Upper lobe of left lung (tissue), 6 donors: ENCODE data around the gene TSSK2. TPM values are rescaled to one million over a fixed set of nuclear protein-coding genes. Genes with fewer than 3 reads are reported as not detected.

Experiments used
- ATAC-seq, 2 donors: fragments of 200-7000 bp; cut with Tn5 transposase; one replicate each; pipeline ENCODE4 v1.9.1; 2022; ENCODE audit warnings: mild to moderate bottlenecking in 2 of 2, moderate library complexity in 2 of 2; ENCODE audit not compliant: low FRiP score in 2 of 2
- DNase-seq, 2 donors: peaks; one replicate each; pipeline ENCODE4 v3.0.0-alpha.2; 2019 to 2020
- H3K27ac ChIP-seq, 4 donors: fragments of 200-600 bp; sonication (generic); one replicate each; pipeline ENCODE4 v1.5.1; 2016 to 2019
- H3K27me3 ChIP-seq, 4 donors: fragments of 200-600 bp; sonication (generic); one replicate each; pipeline ENCODE4 v1.5.1; 2017 to 2019
- H3K36me3 ChIP-seq, 4 donors: fragments of 200-600 bp; sonication (generic); one replicate each; pipeline ENCODE4 v1.5.1; 2016 to 2019
- H3K4me1 ChIP-seq, 4 donors: fragments of 200-600 bp; sonication (generic); one replicate each; pipeline ENCODE4 v1.5.1; 2018 to 2019
- H3K4me3 ChIP-seq, 4 donors: fragments of 200-600 bp; sonication (generic); one replicate each; pipeline ENCODE4 v1.5.1; 2017 to 2019; ENCODE audit warnings: mild to moderate bottlenecking in 2 of 4, moderate library complexity in 1 of 4
- H3K9me3 ChIP-seq, 4 donors: fragments of 200-600 bp; sonication (generic); one replicate each; pipeline ENCODE4 v1.5.1; 2018 to 2019
- EP300 ChIP-seq, 4 donors: sonication (generic); formaldehyde crosslinking; IDR thresholded peaks; one replicate each; pipeline ENCODE4 v1.5.1; 2017; ENCODE audit warnings: antibody characterized with exemption in 4 of 4, control low read depth in 2 of 4
- POLR2A ChIP-seq, 4 donors: fragments of 450-650 bp; IDR thresholded peaks; one replicate each; pipeline ENCODE4 v1.5.1; 2016 to 2017; ENCODE audit warnings: antibody characterized with exemption in 4 of 4, mild to moderate bottlenecking in 2 of 4
- POLR2AphosphoS5 ChIP-seq, 2 donors: sonication (generic); formaldehyde crosslinking; IDR thresholded peaks; one replicate each; pipeline ENCODE4 v1.5.1; 2017; ENCODE audit warnings: antibody characterized with exemption in 2 of 2
- WGBS, 2 donors: methylation state at CpG; one replicate each; pipeline ENCODE4 v1.1.5; 2017 to 2018; 5-methylcytosine and 5-hydroxymethylcytosine counted together
- total RNA-seq, 6 donors: library from RNA; depleted of rRNA in 4 of 6; stranded (reverse); fragments of >200 nt in 4 of 6; gene quantifications; one replicate each; pipeline versions ENCODE4 v1.1.0 to v1.2.1, GENCODE V29; 2016 to 2021
- TF ChIP-seq, protein P1 (sequence below), 6 experiments: fragments of 450-650 bp in 4 of 6; fragments of 200-600 bp in 2 of 6; sonication (generic) in 2 of 6; IDR thresholded peaks; one replicate each; pipeline ENCODE4 v1.5.1; 2016 to 2019; ENCODE audit warnings: antibody characterized with exemption in 6 of 6
- donor health status: DM: no; HTN: no; CAD: no; lungs with moderate emphysema.
- donor health status: DM: no; HTN: yes; CAD: no; lungs with severe emphysema.

Gene TSSK2
- total RNA-seq, 6 donors from 2014 or later: not detected

DNA sequence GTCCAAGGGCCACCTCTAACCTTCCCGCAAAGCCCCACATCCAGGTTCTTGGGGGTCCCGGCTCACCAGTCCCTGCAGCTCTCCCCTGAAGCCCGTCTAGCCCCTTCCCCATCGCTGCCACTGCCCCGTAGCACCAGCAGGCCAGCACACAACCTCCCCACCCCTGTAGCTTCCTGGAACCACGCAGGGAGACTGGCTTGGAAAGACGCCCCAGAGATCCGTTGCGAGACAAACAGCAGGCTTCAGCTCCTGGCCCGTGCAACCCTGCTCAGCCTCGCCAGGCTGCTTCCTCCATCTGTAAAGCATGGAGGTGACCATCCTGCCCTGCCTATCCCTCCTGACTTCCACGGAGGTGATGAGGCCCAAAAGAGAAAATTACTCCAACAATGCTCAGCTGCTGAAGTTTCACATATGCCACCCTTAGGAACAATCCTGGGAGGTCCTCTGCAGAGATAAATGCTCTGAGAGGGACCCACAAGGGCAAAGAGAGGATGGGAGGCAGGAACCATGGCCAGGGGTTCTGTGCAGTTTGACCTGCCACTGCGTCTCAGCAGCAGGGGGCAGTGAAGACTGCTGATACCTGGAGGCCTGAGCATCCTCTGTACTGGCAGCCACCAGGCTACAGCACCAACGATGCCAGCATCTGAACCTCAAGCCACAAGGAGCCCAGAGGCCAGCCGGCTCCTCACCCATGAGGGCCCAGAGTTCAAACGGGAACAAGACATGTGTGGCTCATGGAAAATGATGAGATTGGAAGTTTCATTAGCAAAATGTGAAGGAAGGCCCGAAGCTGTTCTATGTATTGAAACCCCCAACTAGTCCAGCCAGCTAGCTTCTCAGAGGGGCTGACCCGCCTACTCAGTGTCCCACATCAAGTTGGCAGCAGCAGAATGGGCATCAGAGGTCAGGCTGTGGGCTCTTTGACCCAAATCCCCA lies 25.0 kb upstream of the TSSK2 start:
- 74% methylated on average over 13 to 18 of the region's 18 CpGs for WGBS, 2 donors
- DNase-seq (peak in 1 of 2 donors; percentile 59), ATAC-seq (no peak)
- H3K27me3 ChIP-seq: no peaks in the 10 kb centered on the region
- H3K9me3 ChIP-seq: no peaks in the 10 kb centered on the region
- H3K4me3 ChIP-seq: no peak overlapping the region
- H3K36me3 ChIP-seq: no peaks in the 10 kb centered on the region
- TF ChIP-seq EP300 (IDR thresholded peaks at IDR 0.05) (no peak), POLR2AphosphoS5 (IDR thresholded peaks at IDR 0.05) (no peak), POLR2A (IDR thresholded peaks at IDR 0.05) (no peak)
- TF ChIP-seq, protein P1, sequence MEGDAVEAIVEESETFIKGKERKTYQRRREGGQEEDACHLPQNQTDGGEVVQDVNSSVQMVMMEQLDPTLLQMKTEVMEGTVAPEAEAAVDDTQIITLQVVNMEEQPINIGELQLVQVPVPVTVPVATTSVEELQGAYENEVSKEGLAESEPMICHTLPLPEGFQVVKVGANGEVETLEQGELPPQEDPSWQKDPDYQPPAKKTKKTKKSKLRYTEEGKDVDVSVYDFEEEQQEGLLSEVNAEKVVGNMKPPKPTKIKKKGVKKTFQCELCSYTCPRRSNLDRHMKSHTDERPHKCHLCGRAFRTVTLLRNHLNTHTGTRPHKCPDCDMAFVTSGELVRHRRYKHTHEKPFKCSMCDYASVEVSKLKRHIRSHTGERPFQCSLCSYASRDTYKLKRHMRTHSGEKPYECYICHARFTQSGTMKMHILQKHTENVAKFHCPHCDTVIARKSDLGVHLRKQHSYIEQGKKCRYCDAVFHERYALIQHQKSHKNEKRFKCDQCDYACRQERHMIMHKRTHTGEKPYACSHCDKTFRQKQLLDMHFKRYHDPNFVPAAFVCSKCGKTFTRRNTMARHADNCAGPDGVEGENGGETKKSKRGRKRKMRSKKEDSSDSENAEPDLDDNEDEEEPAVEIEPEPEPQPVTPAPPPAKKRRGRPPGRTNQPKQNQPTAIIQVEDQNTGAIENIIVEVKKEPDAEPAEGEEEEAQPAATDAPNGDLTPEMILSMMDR (IDR thresholded peaks at IDR 0.05): peak in 2 of 6 experiments; percentile 26 to 43
- H3K4me1 ChIP-seq: peaks cover 48 to 57% (median 52%) of the 10 kb centered on the region in 4 donors
- H3K27ac ChIP-seq: peak overlapping the region in 3 of 4 donors; percentile 4 to 38 (median 14)

DNA sequence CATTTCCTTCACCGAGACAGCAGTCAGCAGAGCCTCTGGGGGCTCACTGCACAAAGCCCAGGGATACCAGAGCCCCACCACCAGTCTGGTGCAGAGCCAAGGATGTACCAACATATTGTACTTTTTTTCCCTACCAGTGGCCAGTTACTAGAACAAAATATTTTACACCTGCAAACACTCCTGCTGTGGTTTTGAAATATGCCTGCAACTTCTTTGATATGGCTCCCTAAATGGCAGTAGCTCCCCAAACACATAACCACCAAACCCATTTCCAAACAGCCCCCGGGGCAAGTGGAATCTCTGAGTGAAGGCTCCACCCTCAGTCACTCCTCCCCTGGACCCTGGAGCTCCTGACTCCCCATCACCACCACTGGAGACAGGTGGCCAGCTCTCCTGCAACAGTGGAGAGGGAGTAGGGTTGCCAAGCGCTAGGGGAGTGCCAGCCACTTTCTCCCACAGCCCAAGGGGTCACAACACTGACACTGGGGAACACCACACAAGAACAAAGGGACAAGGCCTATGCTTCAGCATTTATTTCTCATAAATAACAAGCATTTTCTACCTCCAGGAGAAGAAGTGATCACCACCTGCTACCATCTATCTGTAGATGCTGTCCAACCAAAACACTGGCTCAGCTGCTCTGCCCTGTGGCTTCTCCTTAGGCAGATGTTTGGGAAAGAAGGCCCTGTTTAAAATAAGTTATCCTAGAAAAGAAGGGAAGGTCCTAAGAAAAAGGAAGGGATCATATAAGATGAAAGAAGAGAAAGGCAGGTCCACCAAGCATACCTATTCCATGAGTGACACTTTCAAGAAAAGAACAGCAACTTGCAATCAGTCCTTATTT lies 24.0 kb upstream of the TSSK2 start:
- H3K27ac ChIP-seq: peak overlapping the region in 2 of 4 donors; percentile 26 to 38
- H3K4me3 ChIP-seq: no peak overlapping the region
- no peaks in the 10 kb centered on the region for H3K27me3 ChIP-seq
- H3K36me3 ChIP-seq: no peaks in the 10 kb centered on the region
- TF ChIP-seq POLR2A (IDR thresholded peaks at IDR 0.05): no peak
- TF ChIP-seq, protein P1 (IDR thresholded peaks at IDR 0.05): no peak
- TF ChIP-seq EP300 (IDR thresholded peaks at IDR 0.05): no peak
- no peak for TF ChIP-seq POLR2AphosphoS5 (IDR thresholded peaks at IDR 0.05)
- 76 to 81% methylated on average over 3 of the region's 3 CpGs for WGBS, 2 donors
- peaks cover 49 to 62% (median 57%) of the 10 kb centered on the region in 4 donors for H3K4me1 ChIP-seq
- ATAC-seq: no peak
- no peak for DNase-seq
- no peaks in the 10 kb centered on the region for H3K9me3 ChIP-seq

DNA sequence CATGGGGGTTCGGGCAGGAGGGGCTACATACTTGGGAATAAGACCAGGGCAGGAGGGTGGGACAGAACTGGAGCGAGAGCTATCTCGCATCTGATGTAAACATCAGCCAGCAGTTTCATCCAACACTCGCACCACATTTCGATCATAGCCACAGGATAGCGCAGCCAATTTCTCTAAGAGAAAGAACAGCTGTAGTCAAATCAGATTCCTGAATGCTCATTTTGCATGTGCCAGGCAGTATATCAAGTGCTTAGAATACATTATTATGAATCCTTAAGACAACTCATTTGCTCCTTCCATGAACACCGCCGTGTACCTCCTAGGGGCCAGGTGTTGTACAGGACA lies 23.4 kb upstream of the TSSK2 start:
- peaks cover 49 to 62% (median 57%) of the 10 kb centered on the region in 4 donors for H3K4me1 ChIP-seq
- no peak for TF ChIP-seq POLR2A (IDR thresholded peaks at IDR 0.05)
- TF ChIP-seq, protein P1 (IDR thresholded peaks at IDR 0.05): no peak
- TF ChIP-seq POLR2AphosphoS5 (IDR thresholded peaks at IDR 0.05): no peak
- no peak for TF ChIP-seq EP300 (IDR thresholded peaks at IDR 0.05)
- no peak for DNase-seq
- ATAC-seq: no peak
- 80 to 91% methylated on average over 8 of the region's 8 CpGs for whole genome bisulfite sequencing, 2 donors
- H3K9me3 ChIP-seq: no peaks in the 10 kb centered on the region
- H3K27ac ChIP-seq: peak overlapping the region in 2 of 4 donors; percentile 26 to 38
- H3K4me3 ChIP-seq: no peak overlapping the region
- H3K36me3 ChIP-seq: no peaks in the 10 kb centered on the region
- H3K27me3 ChIP-seq: no peaks in the 10 kb centered on the region

DNA sequence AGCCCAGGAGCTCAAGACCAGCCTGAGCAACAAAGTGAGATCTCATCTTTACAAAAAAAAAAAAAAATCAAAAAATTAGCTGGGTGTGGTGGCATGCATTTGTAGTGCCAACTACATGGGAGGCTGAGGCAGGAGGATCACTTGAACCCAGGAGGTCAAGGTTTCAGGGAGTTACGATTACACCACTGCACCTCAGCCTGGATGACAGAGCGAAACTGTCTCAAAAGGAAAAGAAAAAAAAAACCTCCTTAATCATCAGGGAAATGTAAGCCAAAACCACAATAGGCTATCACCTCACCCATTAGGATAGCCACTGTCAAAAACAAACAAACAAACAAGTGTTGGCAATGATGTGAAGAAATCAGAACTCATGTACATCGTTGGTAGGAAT lies 22.3 kb upstream of the TSSK2 start:
- TF ChIP-seq EP300 (IDR thresholded peaks at IDR 0.05): no peak
- no peak for TF ChIP-seq POLR2A (IDR thresholded peaks at IDR 0.05)
- TF ChIP-seq POLR2AphosphoS5 (IDR thresholded peaks at IDR 0.05): no peak
- TF ChIP-seq, protein P1 (IDR thresholded peaks at IDR 0.05): no peak
- ATAC-seq (no peak), DNase-seq (no peak)
- Histone ChIP-seq H3K9me3 (no peaks in the 10 kb centered on the region), H3K27ac (peak overlapping the region; percentile 21 to 86 (median 66)), H3K4me3 (no peak overlapping the region), H3K36me3 (no peaks in the 10 kb centered on the region), H3K4me1 (peaks cover 49 to 61% (median 57%) of the 10 kb centered on the region in 4 donors), H3K27me3 (no peaks in the 10 kb centered on the region)
- 48 to 59% methylated on average over 3 of the region's 3 CpGs for WGBS, 2 donors
